Neural progenitor cell (in vitro differentiated cells): ENCODE data around the gene MCF2L2. TPM values are rescaled to one million over a fixed set of nuclear protein-coding genes. Genes with fewer than 3 reads are reported as not detected.

Source experiments
- DNase-seq: peaks from one replicate; pipeline ENCODE4 v3.0.0-alpha.2; 2016; ENCODE audit warnings: low spot score
- H2AFZ ChIP-seq: fragments of 200-600 bp; sonication (generic); replicated peaks from 2 replicates; pipeline ENCODE4 v1.6.1; 2016; ENCODE audit warnings: antibody characterized with exemption
- H3F3A ChIP-seq: fragments of 200-600 bp; sonication (generic); 2 replicates; pipeline ENCODE4 v1.6.1; 2016; ENCODE audit warnings: antibody characterized with exemption, low read depth
- H3K27ac ChIP-seq: fragments of 200-600 bp; sonication (generic); 2 replicates; pipeline ENCODE4 v1.5.1; 2016; ENCODE audit warnings: mild to moderate bottlenecking
- H3K27me3 ChIP-seq: fragments of 200-600 bp; sonication (generic); 2 replicates; pipeline ENCODE4 v1.6.1; 2016; ENCODE audit warnings: mild to moderate bottlenecking, moderate library complexity
- H3K36me3 ChIP-seq: fragments of 200-600 bp; sonication (generic); 2 replicates; pipeline ENCODE4 v1.5.1; 2016
- H3K4me1 ChIP-seq: fragments of 200-600 bp; sonication (generic); 2 replicates; pipeline ENCODE4 v1.6.1; 2016; ENCODE audit warnings: mixed run types
- H3K4me2 ChIP-seq: fragments of 200-600 bp; sonication (generic); 2 replicates; pipeline ENCODE4 v1.6.1; 2016
- H3K4me3 ChIP-seq: fragments of 200-600 bp; sonication (generic); 2 replicates; pipeline ENCODE4 v1.5.1; 2016
- H3K79me2 ChIP-seq: fragments of 200-600 bp; sonication (generic); 2 replicates; pipeline ENCODE4 v1.6.1; 2016; ENCODE audit warnings: low read depth
- H3K9ac ChIP-seq: fragments of 200-600 bp; sonication (generic); 2 replicates; pipeline ENCODE4 v1.6.1; 2016
- H3K9me3 ChIP-seq: fragments of 200-600 bp; sonication (generic); 2 replicates; pipeline ENCODE4 v1.5.1; 2016; ENCODE audit warnings: low read depth
- H4K20me1 ChIP-seq: fragments of 200-600 bp; sonication (generic); 2 replicates; pipeline ENCODE4 v1.6.1; 2016; ENCODE audit warnings: low read depth
- H3K27ac Mint-ChIP-seq: 3 replicates; pipeline ENCODE4 v1.8.0; 2021; ENCODE audit warnings: mixed read lengths
- H3K27me3 Mint-ChIP-seq: 2 replicates; pipeline ENCODE4 v1.8.0; 2022; ENCODE audit warnings: low read depth, mild to moderate bottlenecking, inconsistent platforms, moderate library complexity, mixed read lengths; ENCODE audit not compliant: insufficient read depth
- H3K36me3 Mint-ChIP-seq: 3 replicates; pipeline ENCODE4 v1.8.0; 2021; ENCODE audit warnings: mixed read lengths
- H3K4me1 Mint-ChIP-seq: 3 replicates; pipeline ENCODE4 v1.8.0; 2021; ENCODE audit warnings: mixed read lengths
- H3K4me3 Mint-ChIP-seq: 3 replicates; pipeline ENCODE4 v1.8.0; 2021; ENCODE audit warnings: mild to moderate bottlenecking, moderate library complexity, mixed read lengths
- H3K9me3 Mint-ChIP-seq: 3 replicates; pipeline ENCODE4 v1.8.0; 2020; ENCODE audit warnings: mixed read lengths
- CTCF ChIP-seq: fragments of 200-600 bp; sonication (generic); IDR thresholded peaks from 2 replicates; pipeline ENCODE4 v1.5.1; 2017; ENCODE audit warnings: antibody characterized with exemption, mild to moderate bottlenecking
- EZH2 ChIP-seq: fragments of 200-600 bp; sonication (generic); IDR thresholded peaks from 2 replicates; pipeline ENCODE4 v1.6.1; 2017; ENCODE audit warnings: antibody characterized with exemption, mild to moderate bottlenecking, moderate library complexity
- EZH2phosphoT487 ChIP-seq: fragments of 200-600 bp; sonication (generic); IDR thresholded peaks from 2 replicates; pipeline ENCODE4 v1.6.1; 2017; ENCODE audit warnings: antibody characterized with exemption
- total RNA-seq: library from RNA; depleted of rRNA; stranded (reverse); fragments of >200 nt; gene quantifications from 2 replicates; pipeline ENCODE4 v1.2.3, GENCODE V29; 2015; ENCODE audit warnings: low replicate concordance

MCF2L2 gene
- total RNA-seq, 1 donor from 2014 or later, result 11.1 TPM

DNA sequence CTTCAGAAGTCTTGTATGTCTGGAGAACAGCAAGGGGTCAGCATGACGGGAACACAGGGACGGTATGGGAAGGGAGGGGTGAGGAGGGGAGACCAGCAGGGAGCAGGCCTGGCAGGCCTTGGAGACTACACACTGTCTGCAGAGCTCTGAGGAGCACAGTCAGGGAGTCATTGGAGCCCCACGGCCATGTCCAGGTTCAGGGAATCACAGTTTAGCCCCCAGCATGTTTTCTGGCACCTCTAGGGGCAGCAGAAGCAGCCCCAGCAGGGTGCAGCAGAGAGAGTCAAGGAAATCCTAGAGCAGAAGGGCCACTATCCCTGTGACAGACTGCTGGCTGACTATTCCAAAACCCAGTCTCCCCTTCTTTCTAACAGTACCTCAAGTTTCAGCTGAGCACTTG lies 269.1 kb downstream of the MCF2L2 start:
- no peak overlapping the region for H3K4me3 ChIP-seq
- no peak overlapping the region for H3K27ac ChIP-seq
- no peak overlapping the region for H2AFZ ChIP-seq
- no peak for DNase-seq
- H3F3A ChIP-seq, result no peaks in the 10 kb centered on the region
- peaks cover 8% of the 10 kb centered on the region for H3K4me1 Mint-ChIP-seq
- no peaks in the 10 kb centered on the region for H4K20me1 ChIP-seq
- peaks cover 43% of the 10 kb centered on the region for H3K27me3 ChIP-seq
- H3K36me3 ChIP-seq, result no peaks in the 10 kb centered on the region
- H3K79me2 ChIP-seq, result no peaks in the 10 kb centered on the region
- H3K36me3 Mint-ChIP-seq, result no peaks in the 10 kb centered on the region
- H3K9me3 ChIP-seq, result no peaks in the 10 kb centered on the region
- no peaks in the 10 kb centered on the region for H3K9me3 Mint-ChIP-seq
- TF ChIP-seq CTCF, result peak; percentile 6
- TF ChIP-seq EZH2, result no peak
- no peak overlapping the region for H3K4me2 ChIP-seq
- no peak overlapping the region for H3K9ac ChIP-seq
- H3K27ac Mint-ChIP-seq, result no peak overlapping the region
- peaks cover 22% of the 10 kb centered on the region for H3K27me3 Mint-ChIP-seq
- H3K4me3 Mint-ChIP-seq, result no peak overlapping the region
- H3K4me1 ChIP-seq, result peaks cover 6% of the 10 kb centered on the region

DNA sequence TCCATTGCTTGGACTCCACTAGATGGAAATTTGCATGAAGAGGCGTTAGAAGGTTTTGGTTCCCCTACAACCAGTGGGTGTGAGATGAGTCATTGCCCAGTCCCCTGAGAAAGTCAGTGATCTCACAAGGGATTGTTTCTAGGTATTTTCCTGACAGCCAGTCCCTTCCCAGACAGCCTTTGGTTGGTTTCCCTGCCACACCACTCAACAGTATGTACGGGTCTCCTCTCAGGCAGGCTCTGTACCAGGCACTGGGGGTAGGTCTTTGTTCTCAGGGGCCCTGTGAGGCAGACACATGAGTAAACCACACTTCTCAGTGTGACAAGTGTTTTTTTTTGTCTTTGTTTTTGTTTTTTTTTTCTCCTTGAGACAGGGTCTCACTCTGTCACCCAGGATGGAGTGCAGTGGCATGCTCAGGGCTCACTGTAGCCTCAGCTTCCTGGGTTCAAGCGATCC lies 269.8 kb downstream of the MCF2L2 start:
- no peak overlapping the region for H3K9ac ChIP-seq
- H3F3A ChIP-seq, result no peaks in the 10 kb centered on the region
- TF ChIP-seq CTCF (no peak), EZH2phosphoT487 (no peak), EZH2 (no peak)
- no peaks in the 10 kb centered on the region for H4K20me1 ChIP-seq
- Mint-ChIP-seq H3K4me3 (no peak overlapping the region), H3K27ac (no peak overlapping the region), H3K9me3 (no peaks in the 10 kb centered on the region), H3K36me3 (no peaks in the 10 kb centered on the region), H3K27me3 (peaks cover 24% of the 10 kb centered on the region), H3K4me1 (peaks cover 8% of the 10 kb centered on the region)
- no peak overlapping the region for H3K27ac ChIP-seq
- no peak overlapping the region for H3K4me3 ChIP-seq
- no peak overlapping the region for H3K4me2 ChIP-seq
- H3K9me3 ChIP-seq, result no peaks in the 10 kb centered on the region
- no peak overlapping the region for H2AFZ ChIP-seq
- H3K79me2 ChIP-seq, result no peaks in the 10 kb centered on the region
- no peak for DNase-seq
- peaks cover 40% of the 10 kb centered on the region for H3K27me3 ChIP-seq
- H3K4me1 ChIP-seq, result peaks cover 6% of the 10 kb centered on the region
- H3K36me3 ChIP-seq, result no peaks in the 10 kb centered on the region

- Histone ChIP-seq H3K4me1 (peaks cover 6% of the 10 kb centered on the region), H3K9ac (no peak overlapping the region), H3K9me3 (no peaks in the 10 kb centered on the region), H2AFZ (no peak overlapping the region), H3F3A (no peaks in the 10 kb centered on the region), H3K4me3 (no peak overlapping the region), H3K27me3 (peaks cover 35% of the 10 kb centered on the region), H4K20me1 (no peaks in the 10 kb centered on the region), H3K79me2 (no peaks in the 10 kb centered on the region), H3K4me2 (no peak overlapping the region), H3K36me3 (no peaks in the 10 kb centered on the region), H3K27ac (no peak overlapping the region)
- H3K4me3 Mint-ChIP-seq, result no peak overlapping the region
- H3K4me1 Mint-ChIP-seq, result peaks cover 8% of the 10 kb centered on the region
- H3K27me3 Mint-ChIP-seq, result peaks cover 22% of the 10 kb centered on the region
- H3K36me3 Mint-ChIP-seq, result no peaks in the 10 kb centered on the region
- no peak for DNase-seq
- no peaks in the 10 kb centered on the region for H3K9me3 Mint-ChIP-seq
- TF ChIP-seq CTCF (no peak), EZH2 (no peak)
- H3K27ac Mint-ChIP-seq, result no peak overlapping the region
Observed at GRCh38 chr3:183158113-183158512, 270.3 kb downstream of the MCF2L2 start.
